ENCODE data around the gene TBC1D14. TPM values are rescaled to one million over a fixed set of nuclear protein-coding genes. Genes with fewer than 3 reads are reported as not detected.

The TBC1D14 gene
- total and polyA plus RNA-seq, 9 of the 15 experiments (the other 6 are each of a cell fraction or from before 2014, with no cell fraction given): 2.1 to 59.6 (median 44.8) TPM

DNA sequence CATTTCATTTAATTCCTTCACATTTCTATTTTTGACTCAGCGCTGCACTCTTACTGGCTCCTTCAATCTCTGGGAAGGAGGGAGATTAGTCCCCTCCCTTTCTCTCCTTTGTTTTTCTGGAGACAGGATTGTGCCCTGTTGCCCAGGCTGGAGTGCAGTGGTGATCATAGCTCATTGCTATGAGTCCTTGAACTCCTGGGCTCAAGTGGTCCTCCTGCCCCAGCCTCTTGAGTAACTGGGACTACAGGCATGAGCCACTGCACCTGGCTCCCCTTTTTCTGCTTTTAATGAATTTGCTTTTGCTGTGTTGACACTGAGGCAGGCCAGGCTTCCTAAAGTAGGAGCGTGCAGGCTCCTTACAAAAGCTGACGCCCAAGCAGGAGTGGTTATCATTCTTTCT, 10.5 kb downstream of the TBC1D14 start (continued):
- TF ChIP-seq, protein P1, sequence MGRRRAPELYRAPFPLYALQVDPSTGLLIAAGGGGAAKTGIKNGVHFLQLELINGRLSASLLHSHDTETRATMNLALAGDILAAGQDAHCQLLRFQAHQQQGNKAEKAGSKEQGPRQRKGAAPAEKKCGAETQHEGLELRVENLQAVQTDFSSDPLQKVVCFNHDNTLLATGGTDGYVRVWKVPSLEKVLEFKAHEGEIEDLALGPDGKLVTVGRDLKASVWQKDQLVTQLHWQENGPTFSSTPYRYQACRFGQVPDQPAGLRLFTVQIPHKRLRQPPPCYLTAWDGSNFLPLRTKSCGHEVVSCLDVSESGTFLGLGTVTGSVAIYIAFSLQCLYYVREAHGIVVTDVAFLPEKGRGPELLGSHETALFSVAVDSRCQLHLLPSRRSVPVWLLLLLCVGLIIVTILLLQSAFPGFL (CRISPR knock-in tag; IDR thresholded peaks at IDR 0.05): no peak

DNA sequence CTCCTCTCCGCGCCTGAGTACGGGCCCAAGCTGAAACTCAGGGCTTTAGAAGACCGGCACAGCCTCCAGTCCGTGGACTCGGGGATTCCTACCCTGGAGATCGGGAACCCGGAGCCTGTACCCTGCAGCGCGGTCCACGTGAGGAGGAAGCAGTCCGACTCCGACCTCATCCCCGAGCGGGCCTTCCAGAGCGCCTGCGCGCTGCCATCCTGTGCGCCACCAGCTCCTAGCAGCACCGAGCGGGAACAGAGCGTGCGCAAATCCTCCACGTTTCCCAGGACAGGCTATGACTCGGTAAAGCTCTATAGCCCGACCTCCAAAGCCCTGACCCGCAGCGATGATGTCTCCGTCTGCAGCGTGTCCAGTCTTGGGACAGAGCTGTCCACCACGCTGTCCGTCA, 13.9 kb downstream of the TBC1D14 start:
- FAIRE-seq (no peak), DNase-seq (ENCODE audit: extremely low read depth in 1 of 4, low spot score in 3 of 4) (no peak), ATAC-seq (no peak)
- Histone ChIP-seq H2AFZ (ENCODE audit: low read depth, low read length) (no peak overlapping the region), H3K27me3 (ENCODE audit: control insufficient read depth in 2 of 2, insufficient read depth in 2 of 2, low read length in 2 of 2) (no peaks in the 10 kb centered on the region), H4K20me1 (replicated peaks; ENCODE audit: control insufficient read depth, insufficient read depth, low read length) (peaks cover 45% of the 10 kb centered on the region), H3K4me1 (replicated peaks in 1 of 2; ENCODE audit: control insufficient read depth in 2 of 2, insufficient read depth in 2 of 2, low read length in 2 of 2) (peaks cover 35 to 44% of the 10 kb centered on the region in 2 experiments), H3K27ac (ENCODE audit: extremely low read depth, low read depth, low read length) (no peak overlapping the region), H3K9me3 (replicated peaks; ENCODE audit: control insufficient read depth, insufficient read depth, low read depth, low read length) (no peaks in the 10 kb centered on the region), H3K36me3 (ENCODE audit: control insufficient read depth, insufficient read depth, low read length) (peaks cover 70% of the 10 kb centered on the region; the same call in 2 of the 3 replicates), H3K4me2 (ENCODE audit: insufficient read depth, low read length) (no peak overlapping the region), H3K79me2 (ENCODE audit: control insufficient read depth, insufficient read depth, low read length) (peaks cover 85% of the 10 kb centered on the region), H3K9me1 (ENCODE audit: control insufficient read depth, insufficient read depth, low read length) (peaks cover 15% of the 10 kb centered on the region), H3K4me3 (no peak overlapping the region), H3K9ac (ENCODE audit: insufficient read depth in 1 of 2, low read depth in 2 of 2, low read length in 2 of 2) (no peak overlapping the region)
- in situ Hi-C loops (cut with MboI): no loop called here
- 97% methylated on average over 26 of the region's 32 CpGs for WGBS (ENCODE audit: insufficient coverage, low coverage, missing lambda C conversion rate)
- no peak for TF ChIP-seq RNF2 (IDR thresholded peaks at IDR 0.05)
- TF ChIP-seq SLC30A9 (CRISPR knock-in tag; IDR thresholded peaks at IDR 0.05): no peak
- no peak for TF ChIP-seq NR3C1 (CRISPR knock-in tag; IDR thresholded peaks at IDR 0.05)
- TF ChIP-seq CBFA2T3 (IDR thresholded peaks at IDR 0.05): no peak
- no peak for TF ChIP-seq POLR2AphosphoS5 (IDR thresholded peaks at IDR 0.05; ENCODE audit: control insufficient read depth, insufficient read depth, low read depth, low read length)
- TF ChIP-seq POLR2G (IDR thresholded peaks at IDR 0.05; ENCODE audit: low read depth, low read length): peak; percentile 42; the same call in 1 of the 2 replicates
- TF ChIP-seq, protein P2, sequence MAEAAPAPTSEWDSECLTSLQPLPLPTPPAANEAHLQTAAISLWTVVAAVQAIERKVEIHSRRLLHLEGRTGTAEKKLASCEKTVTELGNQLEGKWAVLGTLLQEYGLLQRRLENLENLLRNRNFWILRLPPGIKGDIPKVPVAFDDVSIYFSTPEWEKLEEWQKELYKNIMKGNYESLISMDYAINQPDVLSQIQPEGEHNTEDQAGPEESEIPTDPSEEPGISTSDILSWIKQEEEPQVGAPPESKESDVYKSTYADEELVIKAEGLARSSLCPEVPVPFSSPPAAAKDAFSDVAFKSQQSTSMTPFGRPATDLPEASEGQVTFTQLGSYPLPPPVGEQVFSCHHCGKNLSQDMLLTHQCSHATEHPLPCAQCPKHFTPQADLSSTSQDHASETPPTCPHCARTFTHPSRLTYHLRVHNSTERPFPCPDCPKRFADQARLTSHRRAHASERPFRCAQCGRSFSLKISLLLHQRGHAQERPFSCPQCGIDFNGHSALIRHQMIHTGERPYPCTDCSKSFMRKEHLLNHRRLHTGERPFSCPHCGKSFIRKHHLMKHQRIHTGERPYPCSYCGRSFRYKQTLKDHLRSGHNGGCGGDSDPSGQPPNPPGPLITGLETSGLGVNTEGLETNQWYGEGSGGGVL (CRISPR knock-in tag; IDR thresholded peaks at IDR 0.05): no peak
- TF ChIP-seq TEAD4 (IDR thresholded peaks at IDR 0.05; ENCODE audit: low read length): no peak
- no peak for TF ChIP-seq TEAD4 (CRISPR knock-in tag; IDR thresholded peaks at IDR 0.05; ENCODE audit: borderline replicate concordance)
- POLR2A ChIA-PET: interaction anchor here (0.6 to 1.3 kb wide), 4 partner anchors 10 to 144 kb away, joined by 3 to 8 read pairs (median 4); partner anchors contain the start of gene TBC1D14
- intact Hi-C loops (cut with micrococcal nuclease): no loop called here
- BruUV-seq (replicated peaks): no TSS peak
- CTCF ChIA-PET (ENCODE audit: low intra/inter-chr PET ratio): no interaction called here

All from K562 (cell line).